K562 (cell line): ENCODE results near the gene PPP6C. TPM values are rescaled to one million over a fixed set of nuclear protein-coding genes. Genes with fewer than 3 reads are reported as not detected.
A peak's percentile ranks its signal among the peaks of the same experiment; 100 is the strongest.

ENCODE experiments used
- ATAC-seq: fragments of 200-7000 bp; cut with Tn5 transposase; 3 replicates; pipeline ENCODE4 v1.9.1; 2020; ENCODE audit warnings: moderate library complexity
- BruUV-seq: library from RNA; stranded (reverse); fragments of 400-500 nt; replicated peaks from 2 replicates; lab custom pipeline; 2021; lab: Mats Ljungman, UMichigan
- CTCF ChIA-PET: fragments of 300-600 bp; formaldehyde crosslinking; extraction: SDS; loops from one replicate; lab custom pipeline; 2021; ENCODE audit warnings: low intra/inter-chr PET ratio; lab: Yijun Ruan, JAX
- POLR2A ChIA-PET: fragments of 300-600, 350-650 bp; sonication (Branson Sonifier 250); formaldehyde crosslinking; extraction: SDS; loops from one replicate; lab custom pipeline; 2021; ENCODE audit warnings: antibody characterized with exemption, inconsistent platforms; lab: Yijun Ruan, JAX
- DNase-seq, 4 experiments: peaks; one replicate each; pipeline versions ENCODE4 v3.0.0 to v3.0.0-alpha.2; 2011 to 2018; ENCODE audit warnings: low spot score in 3 of 4, mixed read lengths in 3 of 4; ENCODE audit errors: extremely low read depth in 1 of 4
- FAIRE-seq: peaks from 2 replicates; lab custom pipeline; 2011; peaks lifted over from hg19 to GRCh38; lab: Jason Lieb, UNC
- H2AFZ ChIP-seq: 2 replicates; pipeline ENCODE4 v1.6.0; 2011; ENCODE audit warnings: low read depth, low read length, control low read depth, inconsistent platforms
- H3K27ac ChIP-seq: fragments of 200-600 bp; 3 replicates; pipeline ENCODE4 v1.8.0; 2011; ENCODE audit warnings: low read depth, mild to moderate bottlenecking, control low read depth, inconsistent platforms, low read length, moderate library complexity, mixed read lengths; ENCODE audit errors: extremely low read depth
- H3K27me3 ChIP-seq, 2 experiments: fragments of 300-600 bp in 1 of 2; 2 replicates in 1 of 2; 3 replicates in 1 of 2; pipeline versions ENCODE4 v1.6.0 to v1.8.0; 2011; ENCODE audit warnings: inconsistent platforms in 2 of 2, low read length in 2 of 2, mild to moderate bottlenecking in 1 of 2, mixed read lengths in 1 of 2, moderate library complexity in 1 of 2; ENCODE audit not compliant: control insufficient read depth in 2 of 2, insufficient read depth in 2 of 2
- H3K36me3 ChIP-seq: fragments of 300-600 bp; 3 replicates; pipeline ENCODE4 v1.8.0; 2011; ENCODE audit warnings: mild to moderate bottlenecking, low read length, inconsistent platforms; ENCODE audit not compliant: control insufficient read depth, insufficient read depth
- H3K4me1 ChIP-seq, 2 experiments: fragments of 200-600 bp in 1 of 2; replicated peaks in 1 of 2; 2 replicates in 1 of 2; 3 replicates in 1 of 2; pipeline versions ENCODE4 v1.5.1 to v1.8.0; 2011; ENCODE audit warnings: inconsistent platforms in 2 of 2, low read length in 2 of 2, mild to moderate bottlenecking in 1 of 2, mixed read lengths in 1 of 2, moderate library complexity in 1 of 2; ENCODE audit not compliant: control insufficient read depth in 2 of 2, insufficient read depth in 2 of 2
- H3K4me2 ChIP-seq: 2 replicates; pipeline ENCODE4 v1.6.1; 2011; ENCODE audit warnings: low read length, control low read depth, inconsistent platforms, mixed read lengths; ENCODE audit not compliant: insufficient read depth
- H3K4me3 ChIP-seq: fragments of 200-600 bp; sonication (generic), shearing (Covaris generic); 2 replicates; pipeline ENCODE4 v1.5.1; 2016; ENCODE audit warnings: control low read depth, inconsistent platforms
- H3K79me2 ChIP-seq: fragments of 200-600 bp; 3 replicates; pipeline ENCODE4 v1.8.0; 2011; ENCODE audit warnings: low read length, inconsistent platforms; ENCODE audit not compliant: control insufficient read depth, insufficient read depth
- H3K9ac ChIP-seq, 2 experiments: 2 replicates each; pipeline versions ENCODE4 v1.6.0 to v1.6.1; 2011; ENCODE audit warnings: low read depth in 2 of 2, low read length in 2 of 2, control low read depth in 1 of 2, inconsistent platforms in 1 of 2, mild to moderate bottlenecking in 1 of 2, mixed read lengths in 1 of 2; ENCODE audit not compliant: insufficient read depth in 1 of 2
- H3K9me1 ChIP-seq: one replicate; pipeline ENCODE4 v1.6.0; 2011; ENCODE audit warnings: inconsistent platforms, mild to moderate bottlenecking, low read length, moderate library complexity; ENCODE audit not compliant: control insufficient read depth, insufficient read depth
- H3K9me3 ChIP-seq: replicated peaks from 2 replicates; pipeline ENCODE4 v1.5.1; 2011; ENCODE audit warnings: low read depth, low read length, inconsistent platforms; ENCODE audit not compliant: control insufficient read depth, insufficient read depth
- H4K20me1 ChIP-seq: replicated peaks from 2 replicates; pipeline ENCODE4 v1.6.1; 2011; ENCODE audit warnings: low read length, inconsistent platforms, mixed read lengths; ENCODE audit not compliant: control insufficient read depth, insufficient read depth
- BRF1 ChIP-seq: IDR thresholded peaks from 3 replicates; pipeline ENCODE4 v1.6.1; 2011; ENCODE audit warnings: borderline replicate concordance, mild to moderate bottlenecking; ENCODE audit not compliant: insufficient read length; ENCODE audit errors: extremely low read depth
- DIDO1 ChIP-seq: fragments of 450-650 bp; IDR thresholded peaks from 2 replicates; pipeline ENCODE4 v1.6.1; 2016; ENCODE audit warnings: low read depth, missing biosample characterization, missing genetic modification characterization
- ERF ChIP-seq: fragments of 450-650 bp; formaldehyde crosslinking; IDR thresholded peaks from 2 replicates; pipeline ENCODE4 v1.4.0; 2020; ENCODE audit warnings: mild to moderate bottlenecking, mixed read lengths
- GATAD2A ChIP-seq: fragments of 450-650 bp; IDR thresholded peaks from 2 replicates; pipeline ENCODE4 v1.6.1; 2017
- GATAD2B ChIP-seq: fragments of 450-650 bp; IDR thresholded peaks from 2 replicates; pipeline ENCODE4 v1.6.1; 2017; ENCODE audit warnings: mild to moderate bottlenecking, borderline replicate concordance
- IRF2 ChIP-seq: sonication (generic); formaldehyde crosslinking; IDR thresholded peaks from 2 replicates; pipeline ENCODE4 v1.8.1; 2022; ENCODE audit warnings: mild to moderate bottlenecking, missing genetic modification reagents
- KDM5B ChIP-seq: fragments of 200-600 bp; sonication (generic); IDR thresholded peaks from 2 replicates; pipeline ENCODE4 v1.6.1; 2012; ENCODE audit warnings: low read depth, mild to moderate bottlenecking, moderate library complexity, low read length, control low read depth, inconsistent platforms; ENCODE audit not compliant: insufficient replicate concordance
- KLF1 ChIP-seq: fragments of 450-650 bp; IDR thresholded peaks from 2 replicates; pipeline ENCODE4 v1.6.1; 2016; ENCODE audit warnings: missing genetic modification characterization, missing compliant biosample characterization
- MTA3 ChIP-seq: fragments of 450-650 bp; formaldehyde crosslinking; IDR thresholded peaks from 2 replicates; pipeline ENCODE4 v1.6.1; 2017; ENCODE audit warnings: mild to moderate bottlenecking, borderline replicate concordance
- SRSF7 ChIP-seq: fragments of 200-400 bp; formaldehyde crosslinking; optimal IDR thresholded peaks from 2 replicates; pipeline ENCODE3; 2017; ENCODE audit warnings: mild to moderate bottlenecking, low read depth, low read length
- STAT5B ChIP-seq: fragments of 250-450 bp; sonication (Bioruptor Pico); IDR thresholded peaks from 2 replicates; pipeline ENCODE4 v1.8.0; 2021; ENCODE audit warnings: mild to moderate bottlenecking, inconsistent platforms
- TCF7L2 ChIP-seq: fragments of 150-350 bp; IDR thresholded peaks from 2 replicates; pipeline ENCODE4 v1.6.1; 2016; ENCODE audit warnings: low read depth, mild to moderate bottlenecking, low read length, moderate library complexity
- XRCC4 ChIP-seq: IDR thresholded peaks from one replicate; pipeline ENCODE4 v1.6.1; 2011; ENCODE audit not compliant: insufficient read depth, insufficient read length; ENCODE audit errors: extremely low read depth
- ZBED1 ChIP-seq: IDR thresholded peaks from 2 replicates; pipeline ENCODE4 v1.6.1; 2014
- ZNF165 ChIP-seq: fragments of 250-450 bp; sonication (Bioruptor Pico); IDR thresholded peaks from 2 replicates; pipeline ENCODE4 v1.4.0; 2020; ENCODE audit warnings: borderline replicate concordance
- WGBS: fragments of 100-300 bp; shearing (Covaris generic); methylation state at CpG from one replicate; pipeline ENCODE4 v1.1.6; 2016; ENCODE audit warnings: low coverage, mixed read lengths; ENCODE audit not compliant: insufficient coverage; ENCODE audit errors: missing lambda C conversion rate; 5-methylcytosine and 5-hydroxymethylcytosine counted together
- in situ Hi-C: fragments of 300-500 bp; cut with MboI; formaldehyde crosslinking; loops from 4 replicates; pipeline ENCODE4 v1.15.0; 2018; ENCODE audit warnings: inconsistent platforms, mixed read lengths
- intact Hi-C: fragments of 100-400 bp; cut with micrococcal nuclease; formaldehyde crosslinking; loops from 2 replicates; pipeline ENCODE4 v1.14.2; 2022
- polyA plus RNA-seq, 8 experiments: library from polyadenylated mRNA; depleted of rRNA in 4 of 8; stranded (reverse) in 5 of 8; unstranded in 3 of 8; fragments of >200 nt; fragmentation: Nextera tagmentation in 2 of 8; fragmentation: Illumina TruSeq in 1 of 8; extraction: Ambion mirVana in 2 of 8; extraction: Trizol in 1 of 8; gene quantifications; 2 replicates each; pipeline versions ENCODE4 v1.2.1 to v1.2.3, GENCODE V29; 2011 to 2014; ENCODE audit warnings: inconsistent platforms in 1 of 8, missing spikeins in 1 of 8
- total RNA-seq, 7 experiments: library from RNA; depleted of rRNA in 6 of 7; stranded (reverse); fragments of >200 nt in 6 of 7; fragmentation: Illumina TruSeq in 2 of 7; extraction: Trizol in 2 of 7; gene quantifications; 2 replicates each; pipeline versions ENCODE4 v1.2.1 to v1.2.3, GENCODE V29; 2011 to 2021; ENCODE audit warnings: low replicate concordance in 1 of 7
- TF ChIP-seq, protein P1 (sequence below): sonication (generic); formaldehyde crosslinking; IDR thresholded peaks from 2 replicates; pipeline ENCODE4 v1.8.0; 2022; ENCODE audit warnings: mild to moderate bottlenecking, low read depth, missing genetic modification reagents
- TF ChIP-seq, protein P2 (sequence below): sonication (generic); IDR thresholded peaks from 2 replicates; pipeline ENCODE4 v1.6.1; 2016
- TF ChIP-seq, protein P3 (sequence below), 2 experiments: fragments of 450-650 bp; IDR thresholded peaks; 2 replicates each; pipeline ENCODE4 v1.6.1; 2018; ENCODE audit warnings: mild to moderate bottlenecking in 2 of 2, low read depth in 1 of 2; ENCODE audit not compliant: partially characterized antibody in 2 of 2

The PPP6C gene
- total and polyA plus RNA-seq, 9 of the 15 experiments (the other 6 are each of a cell fraction or from before 2014, with no cell fraction given): 18.8 to 44.8 (median 38.3) TPM

DNA sequence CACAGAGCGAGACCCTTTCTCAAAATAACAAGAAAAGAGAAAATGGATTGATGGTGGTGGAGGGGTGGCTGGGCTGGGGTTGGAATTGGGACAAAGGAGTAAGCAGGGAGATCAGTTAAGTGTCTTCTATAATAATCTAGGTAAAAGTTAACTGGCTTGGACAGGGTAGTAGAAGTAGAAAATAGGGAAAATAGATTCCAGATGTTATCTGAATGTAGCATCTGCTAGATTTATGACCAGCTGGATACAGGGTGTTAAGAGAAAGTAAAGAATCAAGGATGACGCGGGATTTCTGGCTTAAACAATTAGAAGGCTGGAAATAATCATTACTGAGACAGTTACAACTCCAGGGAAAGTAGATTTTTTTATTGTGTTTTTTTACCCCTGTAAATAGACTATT is 13.0 kb downstream of the PPP6C start:
- no peaks in the 10 kb centered on the region for H3K27me3 ChIP-seq
- BruUV-seq: no TSS peak
- intact Hi-C loops (no loop called here), in situ Hi-C loops (no loop called here)
- DNase-seq (peak; percentile 23 to 37 (median 30)), FAIRE-seq (no peak), ATAC-seq (peak; percentile 42)
- H3K79me2 ChIP-seq: peaks cover 82% of the 10 kb centered on the region
- POLR2A ChIA-PET: interaction anchor here (0.6 to 1.5 kb wide), 4 partner anchors 8 to 20 kb away, joined by 3 to 6 read pairs (median 4); no protein-coding TSS in a partner anchor
- no peak overlapping the region for H2AFZ ChIP-seq
- WGBS: 58% methylated on average over 3 of the region's 3 CpGs
- 0 out of 4 replicates have a peak overlapping the region, but pooled peaks of 1 of the 2 experiments have one; percentile 36 for H3K9ac ChIP-seq
- CTCF ChIA-PET: no interaction called here
- no peak overlapping the region for H3K4me3 ChIP-seq
- no peaks in the 10 kb centered on the region for H3K9me3 ChIP-seq
- peak overlapping the region; percentile 43; the same call in 1 of the 3 replicates for H3K27ac ChIP-seq
- no peaks in the 10 kb centered on the region for H3K9me1 ChIP-seq
- no peaks in the 10 kb centered on the region for H4K20me1 ChIP-seq
- H3K36me3 ChIP-seq: peaks cover 16% of the 10 kb centered on the region; the same call in 2 of the 3 replicates
- H3K4me1 ChIP-seq: peaks cover 9 to 13% of the 10 kb centered on the region in 2 experiments; a peak in 4 of 5 replicates
- H3K4me2 ChIP-seq: no peak overlapping the region
- TF ChIP-seq KDM5B: no peak
- TF ChIP-seq ZBED1: no peak
- TF ChIP-seq, protein P1, sequence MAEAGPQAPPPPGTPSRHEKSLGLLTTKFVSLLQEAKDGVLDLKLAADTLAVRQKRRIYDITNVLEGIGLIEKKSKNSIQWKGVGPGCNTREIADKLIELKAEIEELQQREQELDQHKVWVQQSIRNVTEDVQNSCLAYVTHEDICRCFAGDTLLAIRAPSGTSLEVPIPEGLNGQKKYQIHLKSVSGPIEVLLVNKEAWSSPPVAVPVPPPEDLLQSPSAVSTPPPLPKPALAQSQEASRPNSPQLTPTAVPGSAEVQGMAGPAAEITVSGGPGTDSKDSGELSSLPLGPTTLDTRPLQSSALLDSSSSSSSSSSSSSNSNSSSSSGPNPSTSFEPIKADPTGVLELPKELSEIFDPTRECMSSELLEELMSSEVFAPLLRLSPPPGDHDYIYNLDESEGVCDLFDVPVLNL (CRISPR knock-in tag): no peak
- TF ChIP-seq SRSF7: no peak
- TF ChIP-seq ERF (CRISPR knock-in tag): no peak
- TF ChIP-seq KLF1 (tag): no peak
- TF ChIP-seq GATAD2B: 0 out of 2 replicates have a peak, but pooled peaks have one; percentile 14
- no peak for TF ChIP-seq DIDO1 (tag)
- no peak for TF ChIP-seq MTA3
- no peak for TF ChIP-seq BRF1
- TF ChIP-seq, protein P2, sequence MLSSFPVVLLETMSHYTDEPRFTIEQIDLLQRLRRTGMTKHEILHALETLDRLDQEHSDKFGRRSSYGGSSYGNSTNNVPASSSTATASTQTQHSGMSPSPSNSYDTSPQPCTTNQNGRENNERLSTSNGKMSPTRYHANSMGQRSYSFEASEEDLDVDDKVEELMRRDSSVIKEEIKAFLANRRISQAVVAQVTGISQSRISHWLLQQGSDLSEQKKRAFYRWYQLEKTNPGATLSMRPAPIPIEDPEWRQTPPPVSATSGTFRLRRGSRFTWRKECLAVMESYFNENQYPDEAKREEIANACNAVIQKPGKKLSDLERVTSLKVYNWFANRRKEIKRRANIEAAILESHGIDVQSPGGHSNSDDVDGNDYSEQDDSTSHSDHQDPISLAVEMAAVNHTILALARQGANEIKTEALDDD: peak; percentile 17; the same call in 1 of the 2 replicates
- no peak for TF ChIP-seq ZNF165 (CRISPR knock-in tag)
- TF ChIP-seq GATAD2A: no peak
- no peak for TF ChIP-seq IRF2 (CRISPR knock-in tag)
- no peak for TF ChIP-seq XRCC4
- TF ChIP-seq TCF7L2: no peak
- TF ChIP-seq, protein P3, sequence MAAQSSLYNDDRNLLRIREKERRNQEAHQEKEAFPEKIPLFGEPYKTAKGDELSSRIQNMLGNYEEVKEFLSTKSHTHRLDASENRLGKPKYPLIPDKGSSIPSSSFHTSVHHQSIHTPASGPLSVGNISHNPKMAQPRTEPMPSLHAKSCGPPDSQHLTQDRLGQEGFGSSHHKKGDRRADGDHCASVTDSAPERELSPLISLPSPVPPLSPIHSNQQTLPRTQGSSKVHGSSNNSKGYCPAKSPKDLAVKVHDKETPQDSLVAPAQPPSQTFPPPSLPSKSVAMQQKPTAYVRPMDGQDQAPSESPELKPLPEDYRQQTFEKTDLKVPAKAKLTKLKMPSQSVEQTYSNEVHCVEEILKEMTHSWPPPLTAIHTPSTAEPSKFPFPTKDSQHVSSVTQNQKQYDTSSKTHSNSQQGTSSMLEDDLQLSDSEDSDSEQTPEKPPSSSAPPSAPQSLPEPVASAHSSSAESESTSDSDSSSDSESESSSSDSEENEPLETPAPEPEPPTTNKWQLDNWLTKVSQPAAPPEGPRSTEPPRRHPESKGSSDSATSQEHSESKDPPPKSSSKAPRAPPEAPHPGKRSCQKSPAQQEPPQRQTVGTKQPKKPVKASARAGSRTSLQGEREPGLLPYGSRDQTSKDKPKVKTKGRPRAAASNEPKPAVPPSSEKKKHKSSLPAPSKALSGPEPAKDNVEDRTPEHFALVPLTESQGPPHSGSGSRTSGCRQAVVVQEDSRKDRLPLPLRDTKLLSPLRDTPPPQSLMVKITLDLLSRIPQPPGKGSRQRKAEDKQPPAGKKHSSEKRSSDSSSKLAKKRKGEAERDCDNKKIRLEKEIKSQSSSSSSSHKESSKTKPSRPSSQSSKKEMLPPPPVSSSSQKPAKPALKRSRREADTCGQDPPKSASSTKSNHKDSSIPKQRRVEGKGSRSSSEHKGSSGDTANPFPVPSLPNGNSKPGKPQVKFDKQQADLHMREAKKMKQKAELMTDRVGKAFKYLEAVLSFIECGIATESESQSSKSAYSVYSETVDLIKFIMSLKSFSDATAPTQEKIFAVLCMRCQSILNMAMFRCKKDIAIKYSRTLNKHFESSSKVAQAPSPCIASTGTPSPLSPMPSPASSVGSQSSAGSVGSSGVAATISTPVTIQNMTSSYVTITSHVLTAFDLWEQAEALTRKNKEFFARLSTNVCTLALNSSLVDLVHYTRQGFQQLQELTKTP (IDR thresholded peaks at IDR 0.05; ENCODE audit: low read depth in 1 of 2, partially characterized antibody in 2 of 2): no peak
- no peak for TF ChIP-seq STAT5B
